ENCODE results near the gene SREK1IP1.

SREK1IP1 gene

GRCh38 chr5:64784451-64785025, 16.0 kb upstream of the SREK1IP1 start:
- H3K4me1 Mint-ChIP-seq: peaks cover 0 to 7% of the 10 kb centered on the region in 2 donors
- peak; percentile 31 for DNase-seq
- no peaks in the 10 kb centered on the region for H3K27me3 Mint-ChIP-seq
- H3K27ac Mint-ChIP-seq: no peak overlapping the region
- ATAC-seq (replicated peaks): peak; percentile 78
- H3K36me3 Mint-ChIP-seq: peaks cover 9 to 22% of the 10 kb centered on the region in 2 donors
- no peak overlapping the region for H3K4me3 Mint-ChIP-seq
- peaks cover 0 to 2% of the 10 kb centered on the region in 2 donors for H3K9me3 Mint-ChIP-seq

- H3K4me1 Mint-ChIP-seq: peaks cover 20 to 40% of the 10 kb centered on the region in 2 donors
- no peak for ATAC-seq (replicated peaks)
- peaks cover 0 to 2% of the 10 kb centered on the region in 2 donors for H3K9me3 Mint-ChIP-seq
- peaks cover 20 to 29% of the 10 kb centered on the region in 2 donors for H3K36me3 Mint-ChIP-seq
- no peak for DNase-seq
- no peaks in the 10 kb centered on the region for H3K27me3 Mint-ChIP-seq
- no peak overlapping the region for H3K27ac Mint-ChIP-seq
- no peak overlapping the region for H3K4me3 Mint-ChIP-seq
Observed at GRCh38 chr5:64775291-64775690, 6.8 kb upstream of the SREK1IP1 start.

- H3K27ac Mint-ChIP-seq: peak overlapping the region; percentile 2
- no peaks in the 10 kb centered on the region for H3K27me3 Mint-ChIP-seq
- peaks cover 14 to 18% of the 10 kb centered on the region in 2 donors for H3K36me3 Mint-ChIP-seq
- no peaks in the 10 kb centered on the region for H3K9me3 Mint-ChIP-seq
- H3K4me3 Mint-ChIP-seq: peak overlapping the region; percentile 52 to 63
- H3K4me1 Mint-ChIP-seq: peaks cover 23 to 56% of the 10 kb centered on the region in 2 donors
- peak in 1 of 2 donors; percentile 44 for ATAC-seq (replicated peaks)
- DNase-seq: no peak
Observed at GRCh38 chr5:64773533-64773932, 5.0 kb upstream of the SREK1IP1 start.

- Mint-ChIP-seq H3K9me3 (no peaks in the 10 kb centered on the region), H3K4me3 (no peak overlapping the region), H3K4me1 (peaks cover 27 to 60% of the 10 kb centered on the region in 2 donors), H3K27me3 (no peaks in the 10 kb centered on the region), H3K27ac (no peak overlapping the region), H3K36me3 (peaks cover 11 to 19% of the 10 kb centered on the region in 2 donors)
- no peak for DNase-seq
- ATAC-seq (replicated peaks): no peak
Observed at GRCh38 chr5:64771736-64772135, 3.2 kb upstream of the SREK1IP1 start.

- H3K4me1 Mint-ChIP-seq: peaks cover 29 to 62% of the 10 kb centered on the region in 2 donors
- ATAC-seq (replicated peaks) (no peak), DNase-seq (no peak)
- peak overlapping the region; percentile 98 for H3K4me3 Mint-ChIP-seq
- H3K9me3 Mint-ChIP-seq: no peaks in the 10 kb centered on the region
- H3K36me3 Mint-ChIP-seq: peaks cover 5 to 11% of the 10 kb centered on the region in 2 donors
- H3K27ac Mint-ChIP-seq: no peak overlapping the region
- no peaks in the 10 kb centered on the region for H3K27me3 Mint-ChIP-seq
Observed at GRCh38 chr5:64769855-64770254, 1.4 kb upstream of the SREK1IP1 start.

GRCh38 chr5:64767959-64768357, 533 bp downstream of the SREK1IP1 start:
- ATAC-seq (replicated peaks) (peak; percentile 11 to 19), DNase-seq (no peak)
- H3K36me3 Mint-ChIP-seq: peaks cover 11 to 15% of the 10 kb centered on the region in 2 donors
- no peaks in the 10 kb centered on the region for H3K27me3 Mint-ChIP-seq
- H3K4me1 Mint-ChIP-seq: peaks cover 25 to 56% of the 10 kb centered on the region in 2 donors
- no peaks in the 10 kb centered on the region for H3K9me3 Mint-ChIP-seq
- peak overlapping the region; percentile 98 for H3K4me3 Mint-ChIP-seq
- peak overlapping the region; percentile 99 for H3K27ac Mint-ChIP-seq

GRCh38 chr5:64766941-64767340, 1.6 kb downstream of the SREK1IP1 start:
- Mint-ChIP-seq H3K27me3 (no peaks in the 10 kb centered on the region), H3K27ac (no peak overlapping the region), H3K9me3 (no peaks in the 10 kb centered on the region), H3K36me3 (peaks cover 11 to 15% of the 10 kb centered on the region in 2 donors), H3K4me1 (peaks cover 25 to 52% of the 10 kb centered on the region in 2 donors), H3K4me3 (peak overlapping the region; percentile 49 to 98)
- DNase-seq (no peak), ATAC-seq (replicated peaks) (no peak)

GRCh38 chr5:64765804-64766504, 2.5 kb downstream of the SREK1IP1 start:
- peaks cover 25 to 52% of the 10 kb centered on the region in 2 donors for H3K4me1 Mint-ChIP-seq
- H3K4me3 Mint-ChIP-seq: no peak overlapping the region
- DNase-seq (no peak), ATAC-seq (replicated peaks) (no peak)
- no peaks in the 10 kb centered on the region for H3K9me3 Mint-ChIP-seq
- H3K36me3 Mint-ChIP-seq: peaks cover 11 to 16% of the 10 kb centered on the region in 2 donors
- H3K27me3 Mint-ChIP-seq: no peaks in the 10 kb centered on the region
- no peak overlapping the region for H3K27ac Mint-ChIP-seq

- peaks cover 18 to 48% of the 10 kb centered on the region in 2 donors for H3K4me1 Mint-ChIP-seq
- H3K9me3 Mint-ChIP-seq: no peaks in the 10 kb centered on the region
- no peak overlapping the region for H3K27ac Mint-ChIP-seq
- ATAC-seq (replicated peaks) (no peak), DNase-seq (no peak)
- no peak overlapping the region for H3K4me3 Mint-ChIP-seq
- H3K36me3 Mint-ChIP-seq: peaks cover 11 to 22% of the 10 kb centered on the region in 2 donors
- no peaks in the 10 kb centered on the region for H3K27me3 Mint-ChIP-seq
Observed at GRCh38 chr5:64763948-64764503, 4.5 kb downstream of the SREK1IP1 start.

GRCh38 chr5:64759960-64760660, 8.4 kb downstream of the SREK1IP1 start:
- H3K9me3 Mint-ChIP-seq: no peaks in the 10 kb centered on the region
- no peak overlapping the region for H3K27ac Mint-ChIP-seq
- peaks cover 6 to 28% of the 10 kb centered on the region in 2 donors for H3K4me1 Mint-ChIP-seq
- peaks cover 10 to 19% of the 10 kb centered on the region in 2 donors for H3K36me3 Mint-ChIP-seq
- no peak overlapping the region for H3K4me3 Mint-ChIP-seq
- no peaks in the 10 kb centered on the region for H3K27me3 Mint-ChIP-seq
- ATAC-seq (replicated peaks): no peak
- no peak for DNase-seq

- ATAC-seq (replicated peaks) (no peak), DNase-seq (no peak)
- peaks cover 3 to 22% of the 10 kb centered on the region in 2 donors for H3K4me1 Mint-ChIP-seq
- H3K36me3 Mint-ChIP-seq: peaks cover 7 to 17% of the 10 kb centered on the region in 2 donors
- H3K27ac Mint-ChIP-seq: no peak overlapping the region
- no peaks in the 10 kb centered on the region for H3K27me3 Mint-ChIP-seq
- no peaks in the 10 kb centered on the region for H3K9me3 Mint-ChIP-seq
- no peak overlapping the region for H3K4me3 Mint-ChIP-seq
Observed at GRCh38 chr5:64758901-64759300, 9.6 kb downstream of the SREK1IP1 start.

GRCh38 chr5:64754066-64754465, 14.4 kb downstream of the SREK1IP1 start:
- no peak for DNase-seq
- Mint-ChIP-seq H3K4me3 (no peak overlapping the region), H3K27me3 (no peaks in the 10 kb centered on the region), H3K4me1 (peaks cover 6 to 31% of the 10 kb centered on the region in 2 donors), H3K9me3 (no peaks in the 10 kb centered on the region), H3K27ac (no peak overlapping the region), H3K36me3 (peaks cover 7 to 10% of the 10 kb centered on the region in 2 donors)
- no peak for ATAC-seq (replicated peaks)

GRCh38 chr5:64749385-64749784, 19.1 kb downstream of the SREK1IP1 start:
- no peak overlapping the region for H3K27ac Mint-ChIP-seq
- no peaks in the 10 kb centered on the region for H3K27me3 Mint-ChIP-seq
- ATAC-seq (replicated peaks) (no peak), DNase-seq (no peak)
- H3K4me1 Mint-ChIP-seq: peaks cover 2 to 28% of the 10 kb centered on the region in 2 donors
- peaks cover 5 to 6% of the 10 kb centered on the region in 2 donors for H3K36me3 Mint-ChIP-seq
- H3K4me3 Mint-ChIP-seq: no peak overlapping the region
- no peaks in the 10 kb centered on the region for H3K9me3 Mint-ChIP-seq

- peaks cover 5 to 28% of the 10 kb centered on the region in 2 donors for H3K4me1 Mint-ChIP-seq
Observed at GRCh38 chr5:64746446-64746845, 22.0 kb downstream of the SREK1IP1 start.

More at GRCh38 chr5:64746446-64746845, 22.0 kb downstream of the SREK1IP1 start:
- H3K4me3 Mint-ChIP-seq: no peak overlapping the region
- H3K9me3 Mint-ChIP-seq: no peaks in the 10 kb centered on the region
- no peak overlapping the region for H3K27ac Mint-ChIP-seq
- H3K36me3 Mint-ChIP-seq: peaks cover 7 to 10% of the 10 kb centered on the region in 2 donors
- no peaks in the 10 kb centered on the region for H3K27me3 Mint-ChIP-seq
- ATAC-seq (replicated peaks) (no peak), DNase-seq (no peak)
